C4-2B (cell line): ENCODE data around the gene ATF7.

ENCODE experiments used
- ZFX ChIP-seq: fragments of 450-650 bp; IDR thresholded peaks from 2 replicates; pipeline ENCODE4 v1.6.1; 2017
- TF ChIP-seq, protein P1 (sequence below): fragments of 450-650 bp; conservative IDR thresholded peaks from 2 replicates; pipeline ENCODE4 v1.5.1; 2017; ENCODE audit warnings: mild to moderate bottlenecking

DNA sequence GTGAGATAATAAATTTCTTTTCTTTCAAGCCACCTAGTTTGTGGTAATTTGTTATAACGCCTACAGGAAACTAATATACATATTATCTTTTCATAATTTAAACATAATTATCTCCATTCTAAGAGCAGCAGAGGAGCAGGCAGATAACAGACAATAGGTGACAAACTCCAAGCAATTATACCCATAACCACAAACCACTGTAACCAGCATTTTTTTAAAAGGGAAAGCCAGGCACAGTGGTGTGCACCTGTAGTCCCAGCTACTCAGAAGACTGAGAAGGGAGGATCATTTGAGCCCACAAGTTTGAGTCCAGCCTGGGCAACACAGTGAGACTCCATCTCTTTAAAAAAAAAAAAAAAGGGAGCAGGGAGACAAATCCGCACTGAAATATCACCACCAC is 54.9 kb downstream of the ATF7 start:
- TF ChIP-seq, protein P1, sequence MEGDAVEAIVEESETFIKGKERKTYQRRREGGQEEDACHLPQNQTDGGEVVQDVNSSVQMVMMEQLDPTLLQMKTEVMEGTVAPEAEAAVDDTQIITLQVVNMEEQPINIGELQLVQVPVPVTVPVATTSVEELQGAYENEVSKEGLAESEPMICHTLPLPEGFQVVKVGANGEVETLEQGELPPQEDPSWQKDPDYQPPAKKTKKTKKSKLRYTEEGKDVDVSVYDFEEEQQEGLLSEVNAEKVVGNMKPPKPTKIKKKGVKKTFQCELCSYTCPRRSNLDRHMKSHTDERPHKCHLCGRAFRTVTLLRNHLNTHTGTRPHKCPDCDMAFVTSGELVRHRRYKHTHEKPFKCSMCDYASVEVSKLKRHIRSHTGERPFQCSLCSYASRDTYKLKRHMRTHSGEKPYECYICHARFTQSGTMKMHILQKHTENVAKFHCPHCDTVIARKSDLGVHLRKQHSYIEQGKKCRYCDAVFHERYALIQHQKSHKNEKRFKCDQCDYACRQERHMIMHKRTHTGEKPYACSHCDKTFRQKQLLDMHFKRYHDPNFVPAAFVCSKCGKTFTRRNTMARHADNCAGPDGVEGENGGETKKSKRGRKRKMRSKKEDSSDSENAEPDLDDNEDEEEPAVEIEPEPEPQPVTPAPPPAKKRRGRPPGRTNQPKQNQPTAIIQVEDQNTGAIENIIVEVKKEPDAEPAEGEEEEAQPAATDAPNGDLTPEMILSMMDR: no peak
- no peak for TF ChIP-seq ZFX
